ENCODE data around the gene PCNX2. TPM values are rescaled to one million over a fixed set of nuclear protein-coding genes. Genes with fewer than 3 reads are reported as not detected.

Gene PCNX2
- total RNA-seq, 1 experiment from 2014 or later, result 15.0 TPM

- TF ChIP-seq, protein P1, sequence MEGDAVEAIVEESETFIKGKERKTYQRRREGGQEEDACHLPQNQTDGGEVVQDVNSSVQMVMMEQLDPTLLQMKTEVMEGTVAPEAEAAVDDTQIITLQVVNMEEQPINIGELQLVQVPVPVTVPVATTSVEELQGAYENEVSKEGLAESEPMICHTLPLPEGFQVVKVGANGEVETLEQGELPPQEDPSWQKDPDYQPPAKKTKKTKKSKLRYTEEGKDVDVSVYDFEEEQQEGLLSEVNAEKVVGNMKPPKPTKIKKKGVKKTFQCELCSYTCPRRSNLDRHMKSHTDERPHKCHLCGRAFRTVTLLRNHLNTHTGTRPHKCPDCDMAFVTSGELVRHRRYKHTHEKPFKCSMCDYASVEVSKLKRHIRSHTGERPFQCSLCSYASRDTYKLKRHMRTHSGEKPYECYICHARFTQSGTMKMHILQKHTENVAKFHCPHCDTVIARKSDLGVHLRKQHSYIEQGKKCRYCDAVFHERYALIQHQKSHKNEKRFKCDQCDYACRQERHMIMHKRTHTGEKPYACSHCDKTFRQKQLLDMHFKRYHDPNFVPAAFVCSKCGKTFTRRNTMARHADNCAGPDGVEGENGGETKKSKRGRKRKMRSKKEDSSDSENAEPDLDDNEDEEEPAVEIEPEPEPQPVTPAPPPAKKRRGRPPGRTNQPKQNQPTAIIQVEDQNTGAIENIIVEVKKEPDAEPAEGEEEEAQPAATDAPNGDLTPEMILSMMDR (IDR thresholded peaks at IDR 0.05; ENCODE audit: insufficient read depth in 1 of 2, low read depth in 1 of 2, low read length in 1 of 2, severe bottlenecking in 1 of 2, unreplicated experiment in 1 of 2), result no peak
- Histone ChIP-seq H3K27me3 (replicated peaks; ENCODE audit: control insufficient read depth, insufficient read depth, low read length) (no peaks in the 10 kb centered on the region), H3K36me3 (ENCODE audit: control insufficient read depth, insufficient read depth, low read length) (no peaks in the 10 kb centered on the region), H3K4me3 (ENCODE audit: low read depth, low read length) (no peak overlapping the region), H3K9me3 (no peaks in the 10 kb centered on the region), H3K4me1 (no peaks in the 10 kb centered on the region)
- no peak overlapping the region for H3K4me3 Mint-ChIP-seq (ENCODE audit: unreplicated experiment)
- POLR2A ChIA-PET, result no interaction called here
- H3K27me3 Mint-ChIP-seq (ENCODE audit: insufficient read depth, unreplicated experiment), result peaks cover 15% of the 10 kb centered on the region
- intact Hi-C loops (cut with micrococcal nuclease; ENCODE audit: unreplicated experiment), result no loop called here
- CTCF ChIA-PET, result no interaction called here
- no TSS peak for BruUV-seq (replicated peaks)
- DNase-seq, result no peak
- no peaks in the 10 kb centered on the region for H3K36me3 Mint-ChIP-seq (ENCODE audit: insufficient read depth, unreplicated experiment)
- H3K4me1 Mint-ChIP-seq (ENCODE audit: low read depth, unreplicated experiment), result no peaks in the 10 kb centered on the region
- H3K9me3 Mint-ChIP-seq (ENCODE audit: unreplicated experiment), result no peaks in the 10 kb centered on the region
- H3K27ac Mint-ChIP-seq (ENCODE audit: unreplicated experiment), result no peak overlapping the region
Observed at GRCh38 chr1:233316473-233316872, 20.9 kb upstream of the PCNX2 start.

DNA sequence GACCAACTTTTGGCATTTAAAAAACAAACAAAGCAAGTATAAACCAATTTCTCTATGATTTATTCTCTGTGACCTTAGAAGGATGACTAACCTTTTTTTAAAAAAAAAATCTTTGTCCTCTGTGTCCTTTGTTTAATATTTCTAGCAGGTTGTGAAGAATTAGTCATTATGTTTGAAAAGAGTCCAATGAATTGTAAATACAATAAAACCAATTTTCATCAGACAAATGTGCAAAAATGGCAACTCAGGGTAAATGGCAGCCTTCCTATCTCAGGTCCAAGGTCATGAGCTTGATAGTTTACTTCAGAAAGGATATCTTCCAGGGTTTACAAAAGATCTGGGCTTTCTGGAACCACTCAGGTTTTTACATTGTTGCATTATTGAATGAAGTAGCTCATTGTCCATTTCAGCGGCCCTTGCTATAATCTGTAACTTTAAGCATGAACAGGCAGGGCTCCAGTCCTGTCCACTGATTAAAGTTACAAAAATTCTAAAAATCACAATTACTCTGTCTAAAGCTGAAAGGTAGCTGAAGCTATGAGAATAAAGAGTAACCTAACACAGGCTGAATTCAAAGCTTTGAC, 20.3 kb upstream of the PCNX2 start:
- H3K9me3 Mint-ChIP-seq (ENCODE audit: unreplicated experiment), result no peaks in the 10 kb centered on the region
- POLR2A ChIA-PET, result no interaction called here

GRCh38 chr1:233313434-233314155, 18.1 kb upstream of the PCNX2 start:
- Mint-ChIP-seq H3K27me3 (ENCODE audit: insufficient read depth, unreplicated experiment) (peaks cover 10% of the 10 kb centered on the region), H3K36me3 (ENCODE audit: insufficient read depth, unreplicated experiment) (no peaks in the 10 kb centered on the region), H3K27ac (ENCODE audit: unreplicated experiment) (no peak overlapping the region), H3K9me3 (ENCODE audit: unreplicated experiment) (no peaks in the 10 kb centered on the region), H3K4me1 (ENCODE audit: low read depth, unreplicated experiment) (no peaks in the 10 kb centered on the region), H3K4me3 (ENCODE audit: unreplicated experiment) (no peak overlapping the region)
- Histone ChIP-seq H3K4me3 (ENCODE audit: low read depth, low read length) (no peak overlapping the region), H3K4me1 (no peaks in the 10 kb centered on the region), H3K9me3 (no peaks in the 10 kb centered on the region), H3K36me3 (ENCODE audit: control insufficient read depth, insufficient read depth, low read length) (no peaks in the 10 kb centered on the region), H3K27me3 (replicated peaks; ENCODE audit: control insufficient read depth, insufficient read depth, low read length) (no peaks in the 10 kb centered on the region)
- ChIA-PET CTCF (no interaction called here), POLR2A (no interaction called here)
- DNase-seq, result no peak
- no TSS peak for BruUV-seq (replicated peaks)
- intact Hi-C loops (cut with micrococcal nuclease; ENCODE audit: unreplicated experiment), result no loop called here
- TF ChIP-seq, protein P1 (IDR thresholded peaks at IDR 0.05; ENCODE audit: insufficient read depth in 1 of 2, low read depth in 1 of 2, low read length in 1 of 2, severe bottlenecking in 1 of 2, unreplicated experiment in 1 of 2), result no peak

More for the DNA sequence above, 20.3 kb upstream of the PCNX2 start:
- no peak overlapping the region for H3K27ac Mint-ChIP-seq (ENCODE audit: unreplicated experiment)
- TF ChIP-seq, protein P1 (IDR thresholded peaks at IDR 0.05; ENCODE audit: insufficient read depth in 1 of 2, low read depth in 1 of 2, low read length in 1 of 2, severe bottlenecking in 1 of 2, unreplicated experiment in 1 of 2), result no peak
- H3K27me3 Mint-ChIP-seq (ENCODE audit: insufficient read depth, unreplicated experiment), result peaks cover 15% of the 10 kb centered on the region
- no peaks in the 10 kb centered on the region for H3K4me1 Mint-ChIP-seq (ENCODE audit: low read depth, unreplicated experiment)
- DNase-seq, result no peak
- no peaks in the 10 kb centered on the region for H3K4me1 ChIP-seq
- intact Hi-C loops (cut with micrococcal nuclease; ENCODE audit: unreplicated experiment), result no loop called here
- CTCF ChIA-PET, result no interaction called here
- H3K36me3 ChIP-seq (ENCODE audit: control insufficient read depth, insufficient read depth, low read length), result no peaks in the 10 kb centered on the region
- H3K9me3 ChIP-seq, result no peaks in the 10 kb centered on the region
- H3K36me3 Mint-ChIP-seq (ENCODE audit: insufficient read depth, unreplicated experiment), result no peaks in the 10 kb centered on the region
- no TSS peak for BruUV-seq (replicated peaks)
- H3K4me3 Mint-ChIP-seq (ENCODE audit: unreplicated experiment), result no peak overlapping the region
- H3K4me3 ChIP-seq (ENCODE audit: low read depth, low read length), result no peak overlapping the region
- no peaks in the 10 kb centered on the region for H3K27me3 ChIP-seq (replicated peaks; ENCODE audit: control insufficient read depth, insufficient read depth, low read length)
